SW480 (cell line): Measurements from ENCODE around the gene ARHGAP11A.

Experiments
- DNase-seq: peaks from one replicate; pipeline ENCODE4 v3.0.0-alpha.2; 2016; ENCODE audit warnings: low spot score

The ARHGAP11A gene

DNA sequence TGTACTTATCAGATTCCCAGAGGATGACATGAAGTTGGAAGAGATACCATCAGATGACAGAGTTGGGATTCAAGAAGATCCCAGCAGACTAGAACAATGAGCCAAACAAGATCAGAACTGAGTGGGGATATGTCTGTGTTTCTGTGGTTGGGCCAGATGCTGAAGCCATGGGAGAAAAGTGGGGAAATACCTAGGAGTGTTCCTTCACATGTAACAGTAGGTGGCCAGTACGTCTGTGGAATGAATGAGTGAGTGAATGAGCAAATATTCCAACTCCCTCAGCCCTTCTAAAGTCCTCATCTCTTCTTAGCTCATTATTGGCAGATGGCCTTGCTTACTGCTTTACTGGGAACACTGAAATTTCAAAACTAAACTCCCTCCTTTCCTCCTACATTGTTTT is 70.3 kb downstream of the ARHGAP11A start:
- no peak for DNase-seq

GRCh38 chr15:32687556-32687955 is 72.3 kb downstream of the ARHGAP11A start:
- DNase-seq: no peak

DNA sequence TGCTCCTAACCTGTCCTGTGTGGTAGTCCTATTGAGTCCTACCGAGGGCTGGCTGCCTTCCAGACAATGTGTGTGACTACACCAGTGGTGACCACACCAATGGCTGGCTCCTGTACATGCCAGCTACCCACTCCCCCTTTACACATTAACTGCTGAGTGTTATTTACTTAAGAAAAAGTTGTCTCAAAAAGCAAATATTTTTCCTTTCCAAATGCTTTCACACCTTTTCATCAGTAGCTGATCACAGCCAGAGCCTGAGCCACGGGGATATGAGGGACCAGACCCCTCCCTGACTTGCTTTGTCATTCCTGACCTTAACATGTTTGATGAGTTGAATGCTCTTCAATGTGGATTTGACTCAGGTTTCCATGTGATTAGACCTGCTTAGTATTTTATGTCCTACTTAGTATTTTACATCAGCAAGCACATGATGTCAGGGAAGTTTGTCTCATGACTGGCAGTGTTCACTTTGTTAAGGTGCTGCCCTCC is 72.9 kb downstream of the ARHGAP11A start:
- DNase-seq: no peak
